Measurements from ENCODE around the gene CAMTA1. TPM values are rescaled to one million over a fixed set of nuclear protein-coding genes. Genes with fewer than 3 reads are reported as not detected.

Gene CAMTA1
- total RNA-seq, 2 donors from 2014 or later = 105 to 113 TPM

- no peak overlapping the region for H3K27ac ChIP-seq
Measured at GRCh38 chr1:7508052-7508933, 723.0 kb downstream of the CAMTA1 start.

DNA sequence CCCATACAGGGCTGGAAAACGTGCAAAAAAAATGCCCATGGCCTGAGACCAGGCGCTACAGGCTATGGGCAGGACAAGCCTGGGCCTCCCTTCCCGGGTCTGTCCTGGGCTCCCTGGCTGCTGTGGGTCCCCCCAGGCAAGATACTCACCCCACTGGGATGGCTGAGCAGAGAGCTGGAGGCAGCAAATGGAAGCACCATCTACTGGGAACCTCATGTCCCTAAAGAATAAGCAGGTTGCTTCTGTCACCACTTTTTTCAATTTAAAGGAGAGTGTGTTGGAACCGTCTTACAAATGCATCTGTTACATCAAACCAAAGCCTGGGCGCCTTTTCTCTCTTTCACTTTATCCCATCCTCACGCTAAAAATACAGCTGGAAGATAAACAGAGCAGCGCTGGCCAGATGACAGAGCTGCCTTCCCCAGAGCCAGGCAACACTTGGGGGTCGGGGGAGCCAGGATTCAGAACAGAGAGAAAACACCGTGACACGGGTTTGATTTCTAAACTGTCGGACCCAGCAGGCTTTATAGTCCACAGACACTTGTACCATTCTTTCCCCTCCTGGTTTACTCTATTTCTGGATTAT is 723.8 kb downstream of the CAMTA1 start:
- H3K36me3 ChIP-seq = no peaks in the 10 kb centered on the region
- H3K4me1 ChIP-seq (ENCODE audit: control insufficient read depth in 1 of 2, low read depth in 2 of 2) = no peaks in the 10 kb centered on the region
- ATAC-seq (ENCODE audit: insufficient number of reproducible peaks, low FRiP score, low read depth) (no peak), DNase-seq (ENCODE audit: low spot score) (no peak)
- no peak overlapping the region for H3K27ac ChIP-seq
- H3K27me3 ChIP-seq (replicated peaks; ENCODE audit: insufficient read depth) = no peaks in the 10 kb centered on the region
- H3K4me3 ChIP-seq = no peak overlapping the region
- TF ChIP-seq, protein P1, sequence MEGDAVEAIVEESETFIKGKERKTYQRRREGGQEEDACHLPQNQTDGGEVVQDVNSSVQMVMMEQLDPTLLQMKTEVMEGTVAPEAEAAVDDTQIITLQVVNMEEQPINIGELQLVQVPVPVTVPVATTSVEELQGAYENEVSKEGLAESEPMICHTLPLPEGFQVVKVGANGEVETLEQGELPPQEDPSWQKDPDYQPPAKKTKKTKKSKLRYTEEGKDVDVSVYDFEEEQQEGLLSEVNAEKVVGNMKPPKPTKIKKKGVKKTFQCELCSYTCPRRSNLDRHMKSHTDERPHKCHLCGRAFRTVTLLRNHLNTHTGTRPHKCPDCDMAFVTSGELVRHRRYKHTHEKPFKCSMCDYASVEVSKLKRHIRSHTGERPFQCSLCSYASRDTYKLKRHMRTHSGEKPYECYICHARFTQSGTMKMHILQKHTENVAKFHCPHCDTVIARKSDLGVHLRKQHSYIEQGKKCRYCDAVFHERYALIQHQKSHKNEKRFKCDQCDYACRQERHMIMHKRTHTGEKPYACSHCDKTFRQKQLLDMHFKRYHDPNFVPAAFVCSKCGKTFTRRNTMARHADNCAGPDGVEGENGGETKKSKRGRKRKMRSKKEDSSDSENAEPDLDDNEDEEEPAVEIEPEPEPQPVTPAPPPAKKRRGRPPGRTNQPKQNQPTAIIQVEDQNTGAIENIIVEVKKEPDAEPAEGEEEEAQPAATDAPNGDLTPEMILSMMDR (IDR thresholded peaks at IDR 0.05) = no peak
- H3K9me3 ChIP-seq = no peaks in the 10 kb centered on the region

More at GRCh38 chr1:7508052-7508933, 723.0 kb downstream of the CAMTA1 start:
- Histone ChIP-seq H3K9me3 (no peaks in the 10 kb centered on the region), H3K36me3 (no peaks in the 10 kb centered on the region), H3K4me3 (no peak overlapping the region), H3K4me1 (ENCODE audit: control insufficient read depth in 1 of 2, low read depth in 2 of 2) (no peaks in the 10 kb centered on the region), H3K27me3 (replicated peaks; ENCODE audit: insufficient read depth) (no peaks in the 10 kb centered on the region)
- no peak for ATAC-seq (ENCODE audit: insufficient number of reproducible peaks, low FRiP score, low read depth)
- TF ChIP-seq, protein P1 (IDR thresholded peaks at IDR 0.05) = no peak
- DNase-seq (ENCODE audit: low spot score) = no peak

DNA sequence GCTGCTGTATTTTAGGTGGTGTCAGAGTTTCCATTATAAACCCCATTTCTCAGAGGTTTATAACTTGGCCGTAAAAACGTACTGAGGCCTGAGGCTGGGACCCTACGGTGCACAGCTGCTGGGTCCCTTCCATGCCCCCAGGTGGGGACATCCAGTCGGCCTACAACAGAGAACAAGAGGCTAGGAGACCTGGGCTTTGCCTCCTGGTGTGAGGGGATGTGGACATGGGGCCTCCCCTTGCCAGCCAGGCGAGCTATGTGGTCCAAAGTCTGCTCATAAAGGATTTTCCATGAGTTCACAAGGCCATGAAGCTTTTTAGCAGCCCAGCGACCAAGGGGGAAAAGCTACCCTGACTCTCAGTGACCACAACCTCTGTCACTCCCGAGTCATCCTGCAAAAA is 724.3 kb downstream of the CAMTA1 start:
- DNase-seq (ENCODE audit: low spot score) (no peak), ATAC-seq (ENCODE audit: insufficient number of reproducible peaks, low FRiP score, low read depth) (no peak)

DNA sequence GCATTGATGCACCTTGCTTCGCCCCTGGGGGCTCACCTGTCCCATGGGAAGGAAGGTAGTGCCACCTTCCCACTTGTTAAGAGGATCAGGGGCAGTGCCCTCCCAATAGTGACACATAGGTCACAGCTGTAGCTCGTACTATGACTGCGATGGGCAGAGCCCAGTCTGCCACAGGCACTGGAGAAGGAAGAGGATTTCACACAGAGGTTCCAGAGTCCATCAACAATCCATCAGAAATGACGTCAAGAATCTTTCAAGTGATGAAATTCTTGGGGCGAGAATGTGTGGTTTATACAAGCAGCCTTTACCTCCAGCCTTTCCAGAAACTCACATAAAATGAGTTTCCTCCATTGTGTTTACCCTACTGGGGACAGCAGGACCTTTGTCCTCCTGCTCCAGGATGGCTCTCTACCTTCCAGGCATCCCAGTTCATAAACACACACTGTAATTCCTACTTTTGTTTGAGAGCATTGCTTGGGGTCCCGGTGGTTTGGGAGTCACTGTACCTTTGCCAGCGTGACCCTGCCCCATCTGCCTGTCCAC is 725.2 kb downstream of the CAMTA1 start:
- H3K27ac ChIP-seq = no peak overlapping the region
- TF ChIP-seq, protein P1 (IDR thresholded peaks at IDR 0.05) = no peak
- no peaks in the 10 kb centered on the region for H3K9me3 ChIP-seq
- H3K36me3 ChIP-seq = no peaks in the 10 kb centered on the region
- ATAC-seq (ENCODE audit: insufficient number of reproducible peaks, low FRiP score, low read depth) (no peak), DNase-seq (ENCODE audit: low spot score) (no peak)
- H3K4me1 ChIP-seq (ENCODE audit: control insufficient read depth in 1 of 2, low read depth in 2 of 2) = no peaks in the 10 kb centered on the region
- no peaks in the 10 kb centered on the region for H3K27me3 ChIP-seq (replicated peaks; ENCODE audit: insufficient read depth)
- H3K4me3 ChIP-seq = no peak overlapping the region

More for the DNA sequence above, 724.3 kb downstream of the CAMTA1 start:
- Histone ChIP-seq H3K9me3 (no peaks in the 10 kb centered on the region), H3K27ac (no peak overlapping the region), H3K36me3 (no peaks in the 10 kb centered on the region), H3K4me1 (ENCODE audit: control insufficient read depth in 1 of 2, low read depth in 2 of 2) (no peaks in the 10 kb centered on the region), H3K27me3 (replicated peaks; ENCODE audit: insufficient read depth) (no peaks in the 10 kb centered on the region), H3K4me3 (no peak overlapping the region)
- TF ChIP-seq, protein P1 (IDR thresholded peaks at IDR 0.05) = no peak

GRCh38 chr1:7511381-7511780 is 726.1 kb downstream of the CAMTA1 start:
- no peak overlapping the region for H3K4me3 ChIP-seq
- H3K4me1 ChIP-seq (ENCODE audit: control insufficient read depth in 1 of 2, low read depth in 2 of 2) = no peaks in the 10 kb centered on the region

More at GRCh38 chr1:7511381-7511780, 726.1 kb downstream of the CAMTA1 start:
- Histone ChIP-seq H3K27ac (no peak overlapping the region), H3K9me3 (no peaks in the 10 kb centered on the region), H3K27me3 (replicated peaks; ENCODE audit: insufficient read depth) (no peaks in the 10 kb centered on the region), H3K36me3 (no peaks in the 10 kb centered on the region)
- ATAC-seq (ENCODE audit: insufficient number of reproducible peaks, low FRiP score, low read depth) (no peak), DNase-seq (ENCODE audit: low spot score) (no peak)
- TF ChIP-seq, protein P1 (IDR thresholded peaks at IDR 0.05) = no peak
